ENCODE results near the gene RELN.

GRCh38 chr7:103644319-103644718 lies 345.1 kb downstream of the RELN start:
- TF ChIP-seq CTCF (IDR thresholded peaks at IDR 0.05): no peak
- no peak for TF ChIP-seq POLR2A (IDR thresholded peaks at IDR 0.05)
